GM23338 (cell line): ENCODE data around the gene KHDC1. TPM values are rescaled to one million over a fixed set of nuclear protein-coding genes. Genes with fewer than 3 reads are reported as not detected.
A peak's percentile ranks its signal among the peaks of the same experiment; 100 is the strongest.

ENCODE experiments used
- ATAC-seq: fragments of 200-7000 bp; cut with Tn5 transposase; 3 replicates; pipeline ENCODE4 v1.9.1; 2020
- DNase-seq: peaks from one replicate; pipeline ENCODE4 v3.0.0-alpha.2; 2015; ENCODE audit warnings: low spot score
- H2AFZ ChIP-seq: fragments of 200-600 bp; sonication (generic); 2 replicates; pipeline ENCODE4 v1.8.0; 2016; ENCODE audit warnings: antibody characterized with exemption, mild to moderate bottlenecking, moderate library complexity
- H3F3A ChIP-seq: fragments of 200-600 bp; sonication (generic); replicated peaks from 2 replicates; pipeline ENCODE4 v1.8.0; 2017; ENCODE audit warnings: antibody characterized with exemption, mixed run types, low read depth
- H3K27ac ChIP-seq: fragments of 200-600 bp; sonication (generic); 2 replicates; pipeline ENCODE4 v1.6.1; 2016; ENCODE audit warnings: low read depth
- H3K27me3 ChIP-seq: fragments of 200-600 bp; sonication (generic); 2 replicates; pipeline ENCODE4 v1.8.0; 2016; ENCODE audit warnings: mild to moderate bottlenecking, mixed run types, moderate library complexity; ENCODE audit not compliant: insufficient read depth
- H3K36me3 ChIP-seq: fragments of 200-600 bp; sonication (generic); 2 replicates; pipeline ENCODE4 v1.8.0; 2016; ENCODE audit warnings: mild to moderate bottlenecking; ENCODE audit not compliant: insufficient read depth
- H3K4me1 ChIP-seq: fragments of 200-600 bp; sonication (generic); 2 replicates; pipeline ENCODE4 v1.8.0; 2016; ENCODE audit warnings: mild to moderate bottlenecking, moderate library complexity; ENCODE audit not compliant: insufficient read depth
- H3K4me2 ChIP-seq: fragments of 200-600 bp; sonication (generic); 2 replicates; pipeline ENCODE4 v1.7.1; 2017; ENCODE audit warnings: mixed run types
- H3K4me3 ChIP-seq: fragments of 200-600 bp; sonication (generic); 2 replicates; pipeline ENCODE4 v1.6.1; 2016; ENCODE audit warnings: mixed run types
- H3K79me2 ChIP-seq: fragments of 200-600 bp; sonication (generic); replicated peaks from 2 replicates; pipeline ENCODE4 v1.8.0; 2017; ENCODE audit warnings: mild to moderate bottlenecking; ENCODE audit not compliant: insufficient read depth
- H3K9me2 ChIP-seq: fragments of 200-600 bp; sonication (generic); 2 replicates; pipeline ENCODE4 v1.8.0; 2017; ENCODE audit not compliant: insufficient read depth
- H4K20me1 ChIP-seq: fragments of 200-600 bp; sonication (generic); replicated peaks from 2 replicates; pipeline ENCODE4 v1.8.0; 2017; ENCODE audit warnings: mild to moderate bottlenecking; ENCODE audit not compliant: insufficient read depth
- H3K27ac Mint-ChIP-seq: 2 replicates; pipeline ENCODE4 v1.8.0; 2020; ENCODE audit warnings: inconsistent platforms, mild to moderate bottlenecking, moderate library complexity, mixed read lengths
- H3K27me3 Mint-ChIP-seq: 3 replicates; pipeline ENCODE4 v1.8.0; 2022; ENCODE audit warnings: low read depth, mild to moderate bottlenecking, moderate library complexity, mixed read lengths, inconsistent platforms; ENCODE audit not compliant: insufficient read depth, poor library complexity
- H3K36me3 Mint-ChIP-seq: 3 replicates; pipeline ENCODE4 v1.8.0; 2021; ENCODE audit warnings: low read depth, mild to moderate bottlenecking, inconsistent platforms, moderate library complexity, mixed read lengths
- H3K4me1 Mint-ChIP-seq: 3 replicates; pipeline ENCODE4 v1.8.0; 2020; ENCODE audit warnings: mild to moderate bottlenecking, inconsistent platforms, mixed read lengths
- H3K4me3 Mint-ChIP-seq: 3 replicates; pipeline ENCODE4 v1.8.0; 2021; ENCODE audit warnings: moderate library complexity, mild to moderate bottlenecking, inconsistent platforms, mixed read lengths
- H3K9me3 Mint-ChIP-seq: 3 replicates; pipeline ENCODE4 v1.8.0; 2020; ENCODE audit warnings: moderate library complexity, mild to moderate bottlenecking, inconsistent platforms, mixed read lengths
- CREB1 ChIP-seq: fragments of 250-450 bp; sonication (Bioruptor Pico); IDR thresholded peaks from 2 replicates; pipeline ENCODE4 v1.5.0; 2020; ENCODE audit warnings: low read depth, mild to moderate bottlenecking, moderate library complexity
- CTCF ChIP-seq, 2 experiments: fragments of 200-600 bp in 1 of 2; sonication (generic) in 1 of 2; conservative IDR thresholded peaks; 2 replicates each; pipeline versions ENCODE4 v1.5.1 to v1.6.1; 2016 to 2017; ENCODE audit warnings: antibody characterized with exemption in 2 of 2, low read depth in 2 of 2, mild to moderate bottlenecking in 2 of 2, moderate library complexity in 1 of 2
- ETS1 ChIP-seq: IDR thresholded peaks from 2 replicates; pipeline ENCODE4 v1.6.1; 2016; ENCODE audit warnings: antibody characterized with exemption
- EZH2 ChIP-seq: fragments of 200-600 bp; sonication (generic); IDR thresholded peaks from one replicate; pipeline ENCODE4 v1.8.0; 2017; ENCODE audit warnings: antibody characterized with exemption, mild to moderate bottlenecking, low read depth; ENCODE audit not compliant: unreplicated experiment
- EZH2phosphoT487 ChIP-seq: fragments of 200-600 bp; sonication (generic); IDR thresholded peaks from one replicate; pipeline ENCODE4 v1.8.1; 2018; ENCODE audit warnings: antibody characterized with exemption; ENCODE audit not compliant: unreplicated experiment
- JUNB ChIP-seq: IDR thresholded peaks from one replicate; pipeline ENCODE4 v1.6.1; 2016; ENCODE audit warnings: antibody characterized with exemption; ENCODE audit not compliant: unreplicated experiment
- NANOG ChIP-seq: IDR thresholded peaks from 2 replicates; pipeline ENCODE4 v1.6.1; 2016; ENCODE audit warnings: antibody characterized with exemption, borderline replicate concordance
- POLR2AphosphoS5 ChIP-seq: IDR thresholded peaks from 2 replicates; pipeline ENCODE4 v1.6.1; 2016; ENCODE audit warnings: antibody characterized with exemption, low read depth
- STAT1 ChIP-seq: IDR thresholded peaks from one replicate; pipeline ENCODE4 v1.6.1; 2016; ENCODE audit warnings: antibody characterized with exemption; ENCODE audit not compliant: unreplicated experiment
- ZNF114 ChIP-seq: fragments of 250-450 bp; sonication (Bioruptor Pico); IDR thresholded peaks from 2 replicates; pipeline ENCODE4 v1.5.0; 2020; ENCODE audit warnings: mild to moderate bottlenecking, moderate library complexity
- ZNF331 ChIP-seq: fragments of 250-450 bp; sonication (Bioruptor Pico); IDR thresholded peaks from 2 replicates; pipeline ENCODE4 v1.5.0; 2020; ENCODE audit warnings: low read depth, mild to moderate bottlenecking, moderate library complexity
- ZNF462 ChIP-seq: fragments of 250-450 bp; sonication (Bioruptor Pico); IDR thresholded peaks from 2 replicates; pipeline ENCODE4 v1.5.0; 2020; ENCODE audit warnings: mild to moderate bottlenecking, moderate library complexity
- polyA plus RNA-seq: library from polyadenylated mRNA; unstranded; fragments of >200 nt; fragmentation: Nextera tagmentation; extraction: Ambion mirVana; gene quantifications from 2 replicates; pipeline ENCODE4 v1.2.1, GENCODE V29; 2016
- total RNA-seq: library from RNA; depleted of rRNA; stranded (reverse); fragments of >200 nt; shearing (Covaris generic); gene quantifications from 2 replicates; pipeline ENCODE4 v1.2.3, GENCODE V29; 2014

The KHDC1 gene
- total and polyA plus RNA-seq, 2 experiments from 2014 or later, result 5.6 to 6.9 TPM

GRCh38 chr6:73264446-73264845 is 1.4 kb upstream of the KHDC1 start (continued):
- TF ChIP-seq ETS1, result no peak
- TF ChIP-seq NANOG, result no peak
- TF ChIP-seq EZH2phosphoT487, result no peak
- no peak for TF ChIP-seq CTCF (conservative IDR thresholded peaks at IDR 0.05; ENCODE audit: low read depth in 2 of 2)

GRCh38 chr6:73263570-73263909 is 544 bp upstream of the KHDC1 start:
- ATAC-seq, result peak; percentile 5; the same call in 2 of the 3 replicates
- Mint-ChIP-seq H3K4me1 (peaks cover 22% of the 10 kb centered on the region), H3K9me3 (no peaks in the 10 kb centered on the region), H3K27me3 (peaks cover 12% of the 10 kb centered on the region), H3K27ac (no peak overlapping the region), H3K36me3 (peaks cover 18% of the 10 kb centered on the region), H3K4me3 (peak overlapping the region; percentile 75)
- TF ChIP-seq CTCF (conservative IDR thresholded peaks at IDR 0.05; ENCODE audit: low read depth in 2 of 2) (no peak), ZNF462 (CRISPR knock-in tag) (no peak), JUNB (no peak), ZNF331 (CRISPR knock-in tag) (no peak), ZNF114 (CRISPR knock-in tag) (no peak), NANOG (no peak), ETS1 (no peak), EZH2phosphoT487 (no peak), POLR2AphosphoS5 (no peak), STAT1 (no peak), CREB1 (no peak), EZH2 (no peak)
- peak overlapping the region; percentile 75 for H3K4me3 ChIP-seq
- H3K9me2 ChIP-seq, result no peaks in the 10 kb centered on the region
- no peaks in the 10 kb centered on the region for H3F3A ChIP-seq
- peak overlapping the region; percentile 77 for H3K4me2 ChIP-seq
- peaks cover 4% of the 10 kb centered on the region; the same call in 1 of the 2 replicates for H4K20me1 ChIP-seq
- no peaks in the 10 kb centered on the region for H3K27me3 ChIP-seq
- peaks cover 20% of the 10 kb centered on the region; the same call in 1 of the 2 replicates for H3K79me2 ChIP-seq
- H2AFZ ChIP-seq, result peak overlapping the region; percentile 96
- no peak overlapping the region for H3K27ac ChIP-seq
- H3K4me1 ChIP-seq, result peaks cover 21% of the 10 kb centered on the region
- H3K36me3 ChIP-seq, result no peaks in the 10 kb centered on the region
- no peak for DNase-seq
